Measurements from ENCODE around the gene GID8.
A peak's percentile ranks its signal among the peaks of the same experiment; 100 is the strongest.

GID8 gene

DNA sequence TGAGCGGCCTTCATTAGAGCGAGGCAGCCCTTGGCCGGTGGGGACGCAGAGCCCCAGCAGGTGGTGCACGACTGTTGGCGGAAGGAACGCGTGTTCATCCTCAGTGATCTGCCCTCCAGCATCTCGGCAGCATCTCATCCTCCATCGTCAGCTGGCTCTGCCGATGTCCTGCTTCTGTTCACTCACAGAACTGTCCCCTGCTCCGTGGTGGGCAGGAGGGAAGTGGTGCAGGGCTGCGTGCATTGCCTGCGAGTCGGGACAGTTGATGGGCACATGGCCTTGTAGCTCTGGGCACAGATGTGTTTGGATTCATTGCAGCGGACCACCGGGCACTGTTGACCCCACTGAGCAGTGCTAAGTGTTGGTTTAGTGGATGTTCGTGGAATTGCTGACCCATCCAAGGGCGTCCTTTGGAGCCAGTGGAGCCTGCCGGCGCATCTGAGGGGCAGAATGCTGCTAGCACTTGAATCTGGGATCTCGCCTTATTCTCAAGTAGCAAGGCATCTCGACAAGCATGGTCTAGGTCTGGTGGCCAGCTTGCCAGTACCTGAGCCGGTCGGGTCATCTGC is 7.9 kb downstream of the GID8 start:
- DNase-seq: no peak

DNA sequence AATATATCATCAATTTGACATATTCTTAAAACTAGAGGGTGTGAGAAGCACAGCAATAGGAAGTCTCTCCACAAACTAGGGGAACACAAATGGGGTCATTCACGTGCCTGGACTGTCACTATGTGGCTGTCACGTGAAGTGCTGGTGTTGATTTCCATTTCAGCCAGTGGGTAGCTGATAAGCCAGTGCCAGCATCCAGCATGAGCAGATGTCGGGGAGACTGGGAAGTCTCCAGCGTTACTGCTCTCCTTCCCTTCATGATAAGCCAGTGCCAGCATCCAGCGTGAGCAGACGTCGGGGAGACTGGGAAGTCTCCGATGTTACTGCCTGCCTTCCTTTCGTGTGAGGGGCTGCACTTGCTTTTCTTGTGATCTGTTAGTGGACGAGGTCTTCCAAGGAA is 9.0 kb downstream of the GID8 start:
- DNase-seq: peak; percentile 53

DNA sequence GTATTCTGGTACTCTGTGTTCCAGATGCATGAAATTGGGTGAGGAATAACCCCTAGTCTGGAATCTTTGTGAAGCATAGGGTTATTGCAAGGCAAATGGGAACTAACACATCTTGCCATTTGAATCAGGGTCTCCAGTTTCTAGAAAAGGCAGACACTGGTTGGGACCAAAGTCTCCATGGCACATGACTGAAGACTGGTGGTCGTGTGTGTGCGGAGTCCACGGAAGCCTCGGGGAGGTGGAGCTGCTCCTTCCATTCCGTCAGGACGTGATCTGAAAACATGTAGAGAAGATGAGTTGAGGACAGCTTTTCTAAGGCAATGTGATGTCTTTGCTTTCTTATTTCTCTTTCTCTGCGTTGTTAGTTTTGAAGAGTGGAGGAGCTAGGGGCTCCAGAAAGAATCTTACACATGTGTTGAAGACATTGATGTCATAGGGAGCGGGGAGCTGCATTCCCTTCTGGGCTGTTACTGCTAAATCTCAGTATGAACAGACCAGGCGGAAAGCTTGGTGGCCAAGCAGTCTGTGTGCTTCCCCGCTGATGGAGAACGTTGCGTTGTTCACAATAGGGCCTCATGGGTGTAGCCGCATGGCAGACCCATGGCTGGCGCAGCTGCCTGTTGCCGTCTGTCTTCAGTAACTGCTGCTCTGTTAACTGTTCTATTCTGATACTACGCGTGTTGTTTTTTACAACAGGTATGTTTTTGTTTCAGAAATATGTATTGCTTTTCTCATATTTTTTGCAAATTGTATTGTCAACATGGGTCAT is 9.8 kb downstream of the GID8 start:
- no peak for DNase-seq

DNA sequence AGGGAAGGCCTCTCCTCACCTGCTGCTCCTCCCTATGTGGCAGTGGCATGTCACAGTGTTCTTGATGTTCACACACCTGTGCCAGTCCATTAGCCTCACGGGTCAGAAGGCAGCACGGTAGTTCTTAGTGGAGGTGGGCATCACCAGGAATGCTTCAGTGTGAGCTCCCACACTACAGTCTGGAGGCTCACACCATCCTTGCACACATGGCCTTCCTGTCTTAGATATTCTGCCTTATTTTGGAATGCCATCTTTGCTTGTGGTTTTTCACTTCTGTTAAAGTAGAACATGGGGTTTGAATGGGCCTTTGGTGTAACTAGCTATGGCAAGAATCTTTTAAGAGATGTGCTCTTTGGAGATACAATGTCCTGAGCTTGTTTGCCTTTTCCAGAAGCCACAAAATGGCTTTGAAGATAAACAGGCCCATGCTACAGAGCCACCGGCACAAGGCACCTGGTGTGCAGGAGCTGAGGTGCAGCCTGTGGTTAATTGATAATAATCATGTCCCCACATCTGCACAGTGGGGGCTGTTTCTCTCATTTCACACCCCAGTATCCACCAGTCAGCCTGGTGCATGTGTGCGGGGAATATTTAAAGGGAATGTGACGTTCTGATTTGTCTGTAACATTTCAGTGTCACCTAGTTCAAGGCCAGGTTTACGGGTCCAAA is 11.3 kb downstream of the GID8 start:
- DNase-seq: no peak

DNA sequence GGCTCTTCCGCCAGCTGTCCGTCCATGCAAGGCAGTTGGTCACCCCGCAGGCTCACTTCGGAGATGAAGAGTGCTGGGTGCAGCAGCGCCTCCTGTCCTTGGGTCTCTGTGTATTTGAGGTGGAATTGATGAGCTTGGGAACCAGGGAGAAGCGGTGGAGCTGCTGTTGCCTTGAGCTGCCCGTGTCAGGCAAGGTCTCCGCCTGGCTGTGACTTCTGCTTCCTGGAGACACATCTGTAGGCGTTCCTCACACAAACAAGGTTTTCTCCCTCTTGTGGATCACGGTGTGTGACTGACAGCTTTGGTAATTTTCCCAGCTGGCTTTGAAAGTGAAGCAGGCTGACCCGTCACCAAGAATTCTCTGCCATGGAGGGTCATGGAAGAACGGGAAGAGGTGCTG is 12.0 kb downstream of the GID8 start:
- no peak for DNase-seq

DNA sequence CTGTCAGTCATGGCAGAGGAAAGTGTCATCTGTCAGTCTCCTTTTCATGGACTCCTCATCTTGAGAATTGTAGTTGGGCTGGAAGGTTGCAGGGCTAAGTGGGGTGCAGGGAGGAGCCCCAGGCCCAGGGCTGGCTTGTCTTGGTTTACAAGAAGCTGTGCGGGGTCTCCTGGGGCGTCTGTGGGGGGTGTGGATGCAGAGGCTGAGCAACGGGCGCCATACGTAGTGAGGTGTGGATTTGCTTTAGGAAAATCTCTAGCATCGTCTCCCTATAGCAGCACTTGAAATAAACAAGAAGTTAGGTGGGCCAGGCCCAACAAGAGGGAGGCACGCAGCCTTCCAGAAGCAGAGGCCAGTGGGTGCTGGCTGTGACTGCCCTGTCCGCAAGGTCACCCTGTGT is 12.8 kb downstream of the GID8 start:
- DNase-seq: no peak

DNA sequence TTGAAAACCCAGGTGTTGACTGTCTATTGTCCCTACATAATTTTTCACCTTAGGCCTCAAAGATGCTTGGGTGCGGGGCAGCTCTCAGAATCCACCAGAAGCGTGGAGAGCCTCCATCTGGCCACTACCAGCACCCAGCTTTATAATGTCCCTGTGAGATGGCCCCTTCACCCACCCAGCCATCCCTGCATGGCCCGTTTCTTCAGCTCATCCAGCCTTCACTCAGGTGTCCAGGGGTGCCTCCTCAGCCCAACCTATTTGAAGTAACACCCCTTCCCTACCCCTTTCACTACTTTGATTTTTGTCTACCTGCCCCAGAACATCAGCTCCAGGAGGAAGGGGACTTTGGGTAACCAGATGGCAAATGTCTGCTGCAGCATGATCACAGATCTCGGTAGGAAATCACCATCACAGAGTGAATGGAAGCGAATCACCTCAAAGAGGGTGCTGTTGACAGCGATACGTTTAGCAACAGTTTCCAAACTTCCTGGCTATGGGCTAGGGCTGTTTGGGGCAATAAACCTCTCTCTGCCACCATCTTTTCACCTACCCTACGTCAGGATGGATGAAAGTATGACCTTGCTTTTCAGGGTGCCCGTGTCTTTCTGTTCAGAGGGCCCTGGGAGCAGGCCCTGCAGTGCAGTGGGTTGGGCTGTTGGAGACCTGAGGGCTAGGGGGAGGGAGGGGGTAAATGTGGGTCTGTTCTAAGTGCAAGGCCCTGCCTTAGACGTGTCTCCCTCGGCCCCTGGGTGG is 13.4 kb downstream of the GID8 start:
- DNase-seq: no peak

DNA sequence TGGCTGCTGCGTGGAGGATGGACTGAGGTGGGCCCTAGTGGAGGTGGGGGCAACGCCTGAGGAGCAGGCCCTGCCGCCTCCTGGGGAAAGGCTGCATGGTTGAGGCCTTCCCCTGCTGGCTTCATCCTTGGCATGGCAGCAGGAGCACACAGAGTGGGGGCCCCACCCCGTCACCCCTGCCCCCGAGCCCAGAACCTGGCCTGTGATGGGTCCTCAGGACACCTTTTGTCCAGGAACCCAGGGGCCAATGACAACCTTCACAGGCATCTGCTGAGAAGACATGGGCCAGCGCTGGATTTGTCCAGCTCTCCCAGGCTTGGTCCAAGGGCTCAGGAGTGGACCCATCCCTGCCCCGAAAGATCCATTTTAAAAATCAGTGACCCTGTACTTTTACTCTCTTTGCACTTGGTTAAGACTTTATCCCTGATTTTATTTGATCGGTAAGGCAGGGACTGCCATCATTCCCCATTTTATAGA is 14.0 kb downstream of the GID8 start:
- no peak for DNase-seq

DNA sequence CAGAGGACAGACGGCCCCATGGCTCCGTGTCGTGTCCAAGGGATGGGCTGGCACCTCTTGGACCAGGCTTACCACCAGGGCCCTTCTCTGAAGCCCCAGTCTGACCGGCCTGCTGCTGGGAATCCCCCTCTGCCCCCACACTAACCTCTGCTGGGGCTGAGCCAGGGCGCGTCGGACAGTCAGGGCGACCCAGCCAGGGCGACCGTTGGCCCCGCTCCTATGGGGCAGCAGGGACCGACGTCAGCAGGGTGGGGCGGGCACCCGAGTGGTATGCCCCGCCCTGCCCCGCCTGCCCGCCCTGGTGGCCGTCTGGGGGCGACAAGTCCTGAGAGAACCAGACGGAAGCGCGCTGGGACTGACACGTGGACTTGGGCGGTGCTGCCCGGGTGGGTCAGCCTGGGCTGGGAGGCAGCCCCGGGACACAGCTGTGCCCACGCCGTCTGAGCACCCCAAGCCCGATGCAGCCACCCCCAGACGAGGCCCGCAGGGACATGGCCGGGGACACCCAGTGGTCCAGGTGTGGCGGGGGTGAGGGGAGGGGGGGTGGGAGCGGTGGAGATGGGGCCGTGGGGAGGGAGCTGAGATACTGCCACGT is 14.5 kb downstream of the GID8 start, which contains the start of gene SLC17A9:
TSS of gene SLC17A9 (plus strand) at position 337 of the 595 bp plus-strand sequence. CDS start at position 459, 122 bp downstream.
- no peak for DNase-seq

DNA sequence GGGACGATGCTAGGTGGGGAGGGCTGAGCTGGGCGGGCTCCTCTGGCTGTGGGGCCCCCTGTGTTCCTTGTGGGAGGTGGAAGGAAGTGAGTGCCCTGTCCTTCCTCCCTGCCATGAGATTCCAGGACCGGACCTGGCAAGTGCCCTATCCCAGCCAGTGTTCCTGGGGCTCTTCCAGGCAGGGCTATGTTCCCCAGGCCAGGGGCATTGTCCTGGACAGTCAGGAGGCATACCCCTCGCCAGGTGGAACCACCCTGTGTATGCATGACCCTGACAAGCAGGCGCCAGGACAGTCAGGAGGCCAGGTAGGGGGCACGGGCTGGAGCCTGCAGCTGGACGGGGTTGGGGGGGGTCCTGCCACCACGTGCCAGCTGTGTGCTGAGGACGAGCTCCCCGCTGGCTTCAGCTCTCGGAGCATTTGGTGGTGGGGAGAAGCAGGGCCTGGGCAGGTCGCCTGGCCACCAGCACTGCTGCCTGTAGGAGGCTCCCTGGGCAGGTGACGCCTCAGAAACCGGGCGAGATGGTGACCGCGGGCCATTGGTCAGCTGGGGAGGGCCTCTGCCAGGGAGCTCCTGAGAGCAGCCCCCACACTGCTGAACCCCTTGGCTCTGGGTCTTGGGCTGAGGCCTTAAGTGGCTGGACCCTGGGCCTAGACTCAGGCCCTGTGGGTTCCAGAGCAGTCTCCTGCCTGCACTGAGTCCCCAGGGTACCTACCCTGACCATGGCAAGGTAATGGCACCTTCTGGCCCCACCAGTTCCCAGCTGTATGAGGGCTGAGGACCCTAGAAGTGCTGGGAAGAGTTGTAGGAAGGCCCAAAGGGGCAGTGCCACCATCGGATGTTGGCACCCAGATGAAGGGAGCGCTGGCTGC is 15.3 kb downstream of the GID8 start:
- DNase-seq: no peak

DNA sequence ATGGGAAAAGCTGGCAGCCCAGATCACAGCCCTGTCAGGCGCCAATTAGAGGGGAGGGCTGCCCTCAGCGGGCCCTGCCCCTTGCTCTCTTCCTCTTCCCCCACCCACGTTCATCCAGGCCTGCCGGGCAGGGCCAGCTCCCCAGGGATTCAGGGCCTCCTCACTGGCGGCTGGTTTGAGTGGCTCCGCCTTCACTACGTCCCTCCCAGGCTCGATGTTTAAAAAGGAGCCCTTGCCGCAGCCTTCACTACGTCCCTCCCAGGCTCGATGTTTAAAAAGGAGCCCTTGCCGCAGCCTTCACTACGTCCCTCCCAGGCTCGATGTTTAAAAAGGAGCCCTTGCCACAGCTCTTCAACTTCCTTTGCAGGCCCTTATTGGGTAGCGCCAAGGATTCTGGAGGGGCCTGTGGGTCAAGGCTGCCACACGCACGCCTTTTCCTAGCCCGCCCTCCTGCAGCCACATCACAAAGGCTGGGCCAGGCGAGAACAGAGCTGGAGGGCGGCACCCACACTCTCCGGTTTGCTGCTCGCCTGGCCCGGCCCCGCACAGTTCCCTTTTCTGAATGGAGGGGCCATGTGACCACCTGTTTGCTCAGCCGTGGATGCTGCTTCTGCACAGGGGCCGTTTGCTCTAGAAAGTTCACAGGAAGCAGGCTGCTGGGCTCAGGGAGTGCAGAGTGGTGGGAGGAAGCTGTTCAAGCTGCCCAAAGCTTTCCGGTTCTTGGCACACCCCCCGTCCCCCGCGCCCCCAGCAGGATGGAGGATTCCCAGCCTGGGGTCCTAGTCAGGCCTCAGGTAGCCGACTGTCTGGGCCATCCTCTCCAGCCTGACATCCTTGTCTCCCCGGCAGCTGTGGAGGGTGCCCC is 16.1 kb downstream of the GID8 start:
- no peak for DNase-seq

DNA sequence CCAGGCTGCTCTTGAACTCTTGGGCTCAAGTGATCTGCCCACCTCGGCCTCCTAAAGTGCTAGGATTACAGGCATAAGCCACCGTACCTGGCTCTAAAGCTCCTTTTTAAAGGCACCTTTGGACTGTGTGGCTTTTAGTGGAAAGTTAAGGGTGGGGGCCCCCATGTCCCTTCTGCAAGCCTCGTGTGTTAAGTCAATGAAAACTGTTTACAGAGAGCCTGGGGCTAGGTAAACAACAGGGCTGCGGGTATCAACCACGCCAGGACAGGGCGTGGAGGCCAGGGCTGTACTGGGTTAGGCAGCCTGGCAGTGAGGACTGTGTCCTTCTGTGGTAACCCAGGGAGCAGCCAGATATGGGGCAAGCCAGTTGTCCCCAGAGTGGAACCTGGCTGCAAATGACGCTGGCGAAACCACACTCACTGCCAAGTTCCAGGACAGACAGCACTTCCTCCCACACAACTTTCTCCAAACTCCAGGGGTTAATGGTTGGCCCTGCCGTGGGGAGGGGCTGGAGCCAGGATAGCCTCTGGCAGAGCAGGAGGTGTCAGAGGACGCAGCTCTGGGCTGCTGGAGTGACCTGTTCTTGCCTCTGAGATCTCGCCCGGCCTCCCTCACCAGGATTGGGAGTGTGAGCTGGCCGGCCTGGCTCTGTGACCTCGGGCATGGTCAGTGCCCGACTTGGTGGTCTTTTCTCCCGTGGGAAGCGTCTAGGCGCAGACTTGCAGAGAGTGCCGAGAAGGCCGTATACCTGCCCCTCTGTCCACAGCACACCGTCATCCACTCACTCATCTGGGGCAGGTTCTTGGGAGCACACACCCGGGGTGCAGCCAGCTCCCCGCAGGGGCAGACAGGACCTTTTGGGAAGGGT is 17.8 kb downstream of the GID8 start:
- DNase-seq: no peak

DNA sequence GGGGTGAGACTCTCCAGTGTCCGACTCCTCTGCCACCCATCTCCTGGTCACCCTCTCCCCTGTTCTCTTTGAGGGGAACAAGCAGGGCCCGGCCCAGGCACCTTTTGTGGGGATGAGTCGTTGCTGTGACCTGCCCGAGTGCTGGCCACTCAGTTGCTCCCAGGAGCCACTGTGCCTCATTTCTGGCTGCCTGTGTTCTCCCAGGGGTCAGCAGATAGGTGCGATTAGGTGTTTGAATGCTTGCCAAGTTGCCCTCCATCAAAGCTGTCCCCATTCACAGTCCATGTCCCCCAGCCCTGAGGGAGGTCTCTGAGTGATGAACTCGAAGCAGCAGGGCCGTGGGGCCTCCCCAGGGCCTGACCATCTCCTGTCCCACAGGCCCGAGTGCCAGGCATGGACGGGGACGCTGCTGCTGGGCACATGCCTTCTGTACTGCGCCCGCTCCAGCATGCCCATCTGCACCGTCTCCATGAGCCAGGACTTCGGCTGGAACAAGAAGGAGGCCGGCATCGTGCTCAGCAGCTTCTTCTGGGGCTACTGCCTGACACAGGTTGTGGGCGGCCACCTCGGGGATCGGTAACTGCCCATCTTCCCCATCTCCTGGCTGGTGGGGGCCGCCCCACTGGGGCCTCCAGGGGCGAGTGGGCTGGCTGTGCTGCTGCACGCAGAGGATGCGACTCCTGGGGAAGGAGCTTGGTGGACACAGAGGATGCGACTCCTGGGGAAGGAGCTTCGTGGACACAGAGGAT is 18.6 kb downstream of the GID8 start:
- no peak for DNase-seq

DNA sequence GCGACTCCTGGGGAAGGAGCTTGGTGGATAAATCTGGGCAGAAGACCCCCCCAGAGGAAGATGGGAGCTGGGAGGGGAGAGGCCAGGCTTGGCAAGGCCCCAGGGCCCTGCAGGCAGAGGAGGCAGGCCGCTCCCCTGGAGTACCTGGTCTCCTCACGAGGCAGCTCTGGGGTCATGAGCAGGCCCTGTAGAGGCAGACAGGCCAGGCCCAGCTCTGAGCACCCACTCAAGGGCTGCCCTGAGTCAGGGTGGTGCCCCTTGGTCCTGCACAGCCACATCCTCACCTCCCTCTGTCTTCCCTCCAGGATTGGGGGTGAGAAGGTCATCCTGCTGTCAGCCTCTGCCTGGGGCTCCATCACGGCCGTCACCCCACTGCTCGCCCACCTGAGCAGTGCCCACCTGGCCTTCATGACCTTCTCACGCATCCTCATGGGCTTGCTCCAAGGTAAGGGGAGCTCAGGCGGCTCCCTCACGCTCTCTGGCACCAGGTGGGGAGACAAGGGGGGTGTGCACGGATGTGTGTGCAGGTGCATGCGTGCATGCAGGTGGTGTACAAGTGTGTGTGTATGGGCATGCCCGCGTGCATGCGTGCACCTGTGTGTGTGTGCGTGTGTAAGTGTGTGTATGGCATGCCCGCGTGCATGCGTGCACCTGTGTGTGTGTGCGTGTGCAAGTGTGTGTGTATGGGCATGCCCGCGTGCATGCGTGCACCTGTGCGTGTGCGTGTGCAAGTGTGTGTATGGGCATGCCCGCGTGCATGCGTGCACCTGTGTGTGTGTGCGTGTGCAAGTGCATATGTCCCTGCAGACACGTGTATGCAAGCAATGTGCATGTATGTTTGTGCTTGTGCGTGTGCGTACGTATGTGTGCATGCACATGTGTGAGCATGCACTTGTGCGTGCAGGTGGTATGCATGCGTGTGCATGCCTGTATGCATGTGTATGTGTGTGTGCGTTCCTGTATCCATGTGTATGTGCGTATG is 19.5 kb downstream of the GID8 start:
- no peak for DNase-seq

DNA sequence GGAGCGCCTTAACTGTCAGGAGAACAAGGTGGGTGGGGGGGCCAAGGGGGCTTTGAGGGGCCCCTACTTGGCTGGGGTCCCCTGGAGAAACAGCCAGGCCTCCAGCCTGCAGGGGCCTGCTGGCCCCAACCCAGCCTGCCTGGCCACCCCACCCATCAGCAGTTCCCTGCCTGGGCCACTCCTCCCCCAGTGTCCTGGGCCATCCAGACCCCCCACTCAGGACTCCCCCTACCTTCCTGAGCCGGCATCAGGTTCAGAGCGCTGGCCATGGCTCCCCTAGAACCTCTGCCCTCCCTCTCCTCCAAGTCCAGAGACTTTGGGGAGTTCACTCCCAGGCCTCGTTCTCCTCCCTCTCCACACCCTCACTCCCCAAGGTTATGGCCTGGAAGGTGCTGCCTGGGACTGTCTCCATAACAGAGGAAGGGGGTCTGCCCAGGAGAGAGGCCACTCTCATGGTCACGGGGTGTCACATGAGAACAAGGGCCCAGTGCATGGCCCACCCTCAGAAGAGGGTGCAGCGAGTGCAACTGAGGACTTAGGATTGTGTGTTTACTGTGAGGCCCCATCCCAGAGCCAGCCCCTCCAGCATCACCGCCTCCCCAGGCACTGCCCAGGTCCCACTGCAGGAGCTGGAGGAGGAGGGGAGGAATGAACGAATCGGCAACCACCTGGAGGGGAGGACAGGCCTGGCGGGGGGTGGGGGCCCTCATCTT is 20.6 kb downstream of the GID8 start:
- DNase-seq: no peak

DNA sequence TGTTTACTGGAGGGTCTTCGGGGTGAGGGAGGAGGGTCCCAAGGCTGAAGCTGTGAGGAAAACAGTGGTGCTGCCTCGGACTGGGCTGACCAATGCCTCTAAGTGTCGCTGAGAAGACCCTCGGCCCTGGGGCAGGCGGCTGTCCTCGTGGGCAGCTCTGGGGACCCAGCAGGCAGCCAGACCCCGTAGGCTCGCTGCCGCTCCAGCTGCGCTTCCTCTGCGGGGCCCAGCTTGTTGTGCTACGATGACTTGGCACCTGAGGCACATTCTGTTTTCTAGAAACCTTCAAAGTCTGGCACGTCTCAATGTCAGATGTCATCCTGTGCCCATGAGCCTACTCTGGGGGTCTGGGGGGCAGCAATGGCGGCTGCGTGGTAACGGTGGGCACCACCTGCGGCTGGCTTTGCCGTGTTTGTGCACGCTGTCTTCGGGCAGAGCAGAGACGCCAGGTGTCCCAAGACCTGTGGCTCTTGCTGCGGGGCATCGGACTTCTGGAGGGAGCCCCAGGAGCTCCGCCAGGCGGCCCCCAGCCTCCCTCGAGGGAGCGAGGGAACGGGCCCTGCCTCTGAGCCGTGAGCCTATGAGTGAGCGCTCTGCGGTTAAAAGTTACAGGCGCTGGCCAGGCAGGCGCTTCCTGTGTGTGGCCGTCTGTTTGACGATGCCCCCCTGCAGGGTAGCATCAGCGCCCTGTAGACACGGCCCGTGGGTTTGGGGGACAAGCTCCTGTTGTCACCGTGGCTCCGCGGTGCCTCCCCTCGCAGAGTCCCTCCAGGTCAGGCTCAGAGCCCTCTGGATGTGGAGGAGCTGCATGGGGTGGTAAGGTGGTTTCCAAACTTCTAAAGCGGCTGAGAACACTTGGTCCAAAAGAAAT is 21.4 kb downstream of the GID8 start:
- no peak for DNase-seq
